Measurements from ENCODE around the gene EAF2. TPM values are rescaled to one million over a fixed set of nuclear protein-coding genes. Genes with fewer than 3 reads are reported as not detected.

Gene EAF2
- total and polyA plus RNA-seq, 4 experiments from 2014 or later = 5.7 to 21.2 (median 8.8) TPM

DNA sequence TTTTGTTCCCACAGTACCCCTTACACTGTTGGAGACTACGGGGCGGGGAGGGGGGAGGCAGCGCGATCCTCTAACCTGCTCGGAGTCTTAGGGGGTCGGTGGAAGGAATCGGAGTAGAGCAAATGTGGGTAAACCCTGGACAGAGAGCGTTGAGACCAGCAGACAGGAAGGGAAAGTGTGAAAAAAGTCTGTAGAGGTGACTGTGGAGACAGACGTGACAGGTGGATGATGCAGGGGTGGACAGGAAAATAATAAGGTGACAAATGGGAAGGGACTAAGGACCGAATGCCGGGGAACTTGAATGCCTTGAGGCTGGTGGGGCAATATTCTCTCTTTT lies 424 bp downstream of the EAF2 start:
- CTCF ChIA-PET (ENCODE audit: partially characterized antibody) = no interaction called here
- Histone ChIP-seq H3K27me3 (ENCODE audit: insufficient read depth, low read length) (no peaks in the 10 kb centered on the region), H3K4me3 (ENCODE audit: low read length in 2 of 2) (peak overlapping the region; percentile 83 to 91), H3K36me3 (ENCODE audit: insufficient read depth, low read length) (peaks cover 6% of the 10 kb centered on the region), H3K27ac (ENCODE audit: low read depth, low read length) (peak overlapping the region; percentile 84), H3K4me1 (ENCODE audit: insufficient read depth, low read length) (peaks cover 30% of the 10 kb centered on the region), H3K9me3 (ENCODE audit: control insufficient read depth in 1 of 2, low read length in 2 of 2) (no peaks in the 10 kb centered on the region)
- no peaks in the 10 kb centered on the region for H3K9me3 Mint-ChIP-seq
- DNase-seq = no peak
- peaks cover 3 to 31% of the 10 kb centered on the region in 2 donors for H3K36me3 Mint-ChIP-seq
- POLR2A ChIA-PET (ENCODE audit: partially characterized antibody) = interaction anchor here (0.6 to 1.7 kb wide), 7 partner anchors 9 to 679 kb away, joined by 3 to 6 read pairs (median 4); partner anchors contain the start of genes GOLGB1, HCLS1, KPNA1 and WDR5B
- intact Hi-C loops (cut with micrococcal nuclease) = loop anchor here (1.0 to 10.0 kb wide), 9 partner anchors 12 to 1741 kb away; partner anchors contain the start of genes FAM162A, GOLGB1, GSK3B and HCLS1
- H3K4me1 Mint-ChIP-seq = peaks cover 32 to 54% (median 43%) of the 10 kb centered on the region in 4 donors
- H3K27ac Mint-ChIP-seq = peak overlapping the region; percentile 77 to 98 (median 94)
- H3K27me3 Mint-ChIP-seq = no peaks in the 10 kb centered on the region
- peak overlapping the region; percentile 92 to 98 (median 94) for H3K4me3 Mint-ChIP-seq

DNA sequence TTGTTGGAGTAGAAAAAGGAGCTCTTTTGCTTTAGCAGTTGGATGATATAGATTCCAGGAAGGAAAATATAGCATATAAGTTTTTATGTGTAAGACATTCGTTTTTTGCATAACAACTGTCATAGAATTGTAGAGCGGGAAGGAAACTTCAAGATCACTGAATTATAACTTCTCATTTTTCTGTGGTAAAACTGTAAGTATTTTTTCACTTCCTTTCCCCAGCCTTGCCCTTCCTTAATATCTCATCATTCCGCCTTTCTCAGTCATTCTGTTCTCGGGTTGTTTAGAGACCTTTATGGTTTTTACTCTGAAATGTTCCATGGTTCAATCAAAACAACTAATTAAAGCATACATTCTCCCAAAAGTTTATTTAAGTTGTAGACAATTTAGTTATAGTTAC lies 1.1 kb downstream of the EAF2 start:
- peaks cover 28 to 50% (median 40%) of the 10 kb centered on the region in 4 donors for H3K4me1 Mint-ChIP-seq
- Histone ChIP-seq H3K4me1 (ENCODE audit: insufficient read depth, low read length) (peaks cover 30% of the 10 kb centered on the region), H3K4me3 (ENCODE audit: low read length in 2 of 2) (peak overlapping the region in 1 of 2 donors; percentile 83), H3K27me3 (ENCODE audit: insufficient read depth, low read length) (no peaks in the 10 kb centered on the region), H3K36me3 (ENCODE audit: insufficient read depth, low read length) (peaks cover 6% of the 10 kb centered on the region), H3K9me3 (ENCODE audit: control insufficient read depth in 1 of 2, low read length in 2 of 2) (no peaks in the 10 kb centered on the region), H3K27ac (ENCODE audit: low read depth, low read length) (no peak overlapping the region)
- intact Hi-C loops (cut with micrococcal nuclease) = loop anchor here (10.0 kb wide), 4 partner anchors 549 to 1741 kb away; partner anchors contain the start of genes FAM162A, GSK3B, HSPBAP1 and KPNA1
- peak overlapping the region; percentile 92 to 98 (median 94) for H3K4me3 Mint-ChIP-seq
- peaks cover 3 to 28% of the 10 kb centered on the region in 2 donors for H3K36me3 Mint-ChIP-seq
- H3K9me3 Mint-ChIP-seq = no peaks in the 10 kb centered on the region
- ChIA-PET POLR2A (ENCODE audit: partially characterized antibody) (interaction anchor here (1.7 kb wide), 1 partner anchor 580 kb away, joined by 4 read pairs; the partner anchor contains the start of gene WDR5B), CTCF (ENCODE audit: partially characterized antibody) (no interaction called here)
- peak overlapping the region in 6 of 7 donors; percentile 48 to 98 (median 84) for H3K27ac Mint-ChIP-seq
- no peak for DNase-seq
- no peaks in the 10 kb centered on the region for H3K27me3 Mint-ChIP-seq

DNA sequence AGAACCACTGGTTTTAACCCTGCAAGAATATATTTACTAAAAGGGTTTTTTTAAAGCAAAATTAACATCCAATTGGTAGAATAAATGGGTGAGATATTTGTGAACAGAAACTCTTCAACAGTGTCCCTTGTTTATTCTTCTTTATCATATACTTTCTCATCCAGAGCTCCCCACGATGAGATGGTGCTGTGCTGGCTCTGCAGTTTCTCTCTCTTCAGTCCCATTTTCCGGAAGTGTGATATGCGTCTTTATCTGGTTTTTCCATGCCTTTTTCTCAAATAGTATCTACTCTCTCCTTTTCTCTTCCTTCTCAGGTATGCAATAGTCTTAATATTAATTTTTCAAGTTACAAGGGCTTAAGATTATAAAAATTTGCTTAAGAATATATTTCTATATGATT lies 1.5 kb downstream of the EAF2 start:
- Histone ChIP-seq H3K27me3 (ENCODE audit: insufficient read depth, low read length) (no peaks in the 10 kb centered on the region), H3K4me1 (ENCODE audit: insufficient read depth, low read length) (peaks cover 30% of the 10 kb centered on the region), H3K27ac (ENCODE audit: low read depth, low read length) (no peak overlapping the region), H3K36me3 (ENCODE audit: insufficient read depth, low read length) (peaks cover 6% of the 10 kb centered on the region), H3K9me3 (ENCODE audit: control insufficient read depth in 1 of 2, low read length in 2 of 2) (no peaks in the 10 kb centered on the region), H3K4me3 (ENCODE audit: low read length in 2 of 2) (no peak overlapping the region)
- no peaks in the 10 kb centered on the region for H3K9me3 Mint-ChIP-seq
- H3K36me3 Mint-ChIP-seq = peaks cover 3 to 25% of the 10 kb centered on the region in 2 donors
- H3K27me3 Mint-ChIP-seq = no peaks in the 10 kb centered on the region
- ChIA-PET POLR2A (ENCODE audit: partially characterized antibody) (interaction anchor here (1.7 kb wide), 1 partner anchor 580 kb away, joined by 4 read pairs; the partner anchor contains the start of gene WDR5B), CTCF (ENCODE audit: partially characterized antibody) (no interaction called here)
- H3K27ac Mint-ChIP-seq = peak overlapping the region in 2 of 7 donors; percentile 77 to 91
- H3K4me1 Mint-ChIP-seq = peaks cover 27 to 47% (median 38%) of the 10 kb centered on the region in 4 donors
- intact Hi-C loops (cut with micrococcal nuclease) = loop anchor here (10.0 kb wide), 4 partner anchors 548 to 1742 kb away; partner anchors contain the start of genes FAM162A, GSK3B, HSPBAP1 and KPNA1
- peak overlapping the region; percentile 53 to 98 (median 94) for H3K4me3 Mint-ChIP-seq
- no peak for DNase-seq

DNA sequence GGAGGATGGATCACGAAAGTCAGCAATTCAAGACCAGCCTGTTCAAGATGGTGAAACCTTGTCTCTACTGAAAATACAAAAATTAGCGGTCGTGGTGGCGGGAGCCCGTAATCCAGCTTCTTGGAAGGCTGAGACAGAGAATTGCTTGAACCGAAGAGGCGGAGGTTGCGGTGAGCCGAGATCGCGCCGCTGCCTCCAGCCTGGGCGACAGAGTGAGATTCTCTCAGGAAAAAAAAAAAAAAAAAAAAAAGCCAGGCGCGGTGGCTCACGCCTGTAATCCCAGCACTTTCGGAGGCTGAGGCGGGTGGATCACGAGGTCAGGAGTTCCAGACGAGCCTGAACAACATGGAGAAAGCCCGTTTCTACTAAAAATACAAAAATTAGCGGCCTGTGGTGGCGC lies 5.0 kb downstream of the EAF2 start:
- DNase-seq = no peak
- ChIA-PET CTCF (ENCODE audit: partially characterized antibody) (no interaction called here), POLR2A (ENCODE audit: partially characterized antibody) (no interaction called here)
- Mint-ChIP-seq H3K4me1 (peaks cover 11 to 18% (median 14%) of the 10 kb centered on the region in 4 donors), H3K4me3 (no peak overlapping the region), H3K27me3 (no peaks in the 10 kb centered on the region), H3K36me3 (peaks cover 0 to 3% of the 10 kb centered on the region in 2 donors), H3K27ac (no peak overlapping the region), H3K9me3 (no peaks in the 10 kb centered on the region)
- intact Hi-C loops (cut with micrococcal nuclease) = loop anchor here (10.0 kb wide), 4 partner anchors 545 to 1745 kb away; partner anchors contain the start of genes FAM162A, GSK3B, HSPBAP1 and KPNA1
- no peak overlapping the region for H3K27ac ChIP-seq (ENCODE audit: low read depth, low read length)
- no peaks in the 10 kb centered on the region for H3K9me3 ChIP-seq (ENCODE audit: control insufficient read depth in 1 of 2, low read length in 2 of 2)
- H3K36me3 ChIP-seq (ENCODE audit: insufficient read depth, low read length) = no peaks in the 10 kb centered on the region
- no peak overlapping the region for H3K4me3 ChIP-seq (ENCODE audit: low read length in 2 of 2)
- no peaks in the 10 kb centered on the region for H3K27me3 ChIP-seq (ENCODE audit: insufficient read depth, low read length)
- peaks cover 12% of the 10 kb centered on the region for H3K4me1 ChIP-seq (ENCODE audit: insufficient read depth, low read length)

DNA sequence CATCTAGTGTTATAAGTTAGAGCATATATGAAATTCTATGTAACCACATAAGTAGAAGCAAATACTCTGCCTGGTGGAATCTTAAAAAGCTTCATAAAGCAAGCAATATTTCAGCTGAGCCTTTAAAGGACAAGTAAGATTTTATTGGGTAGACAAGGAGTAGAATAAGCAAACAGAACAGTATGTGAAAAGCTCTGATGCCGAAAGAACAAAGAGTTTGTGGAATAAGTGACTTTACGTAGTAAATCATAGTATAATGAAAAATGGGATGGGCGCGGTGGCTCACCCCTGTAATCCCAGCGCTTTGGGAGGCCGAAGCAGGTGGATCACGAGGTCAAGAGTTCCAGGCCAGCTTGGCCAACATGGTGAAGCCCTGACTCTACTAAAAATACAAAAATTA lies 9.9 kb downstream of the EAF2 start:
- Histone ChIP-seq H3K27me3 (ENCODE audit: insufficient read depth, low read length) (no peaks in the 10 kb centered on the region), H3K36me3 (ENCODE audit: insufficient read depth, low read length) (no peaks in the 10 kb centered on the region), H3K9me3 (ENCODE audit: control insufficient read depth in 1 of 2, low read length in 2 of 2) (no peaks in the 10 kb centered on the region), H3K27ac (ENCODE audit: low read depth, low read length) (no peak overlapping the region), H3K4me3 (ENCODE audit: low read length in 2 of 2) (no peak overlapping the region), H3K4me1 (ENCODE audit: insufficient read depth, low read length) (no peaks in the 10 kb centered on the region)
- ChIA-PET CTCF (ENCODE audit: partially characterized antibody) (no interaction called here), POLR2A (ENCODE audit: partially characterized antibody) (no interaction called here)
- Mint-ChIP-seq H3K4me3 (no peak overlapping the region), H3K27ac (no peak overlapping the region), H3K9me3 (no peaks in the 10 kb centered on the region), H3K4me1 (peaks cover 0 to 2% (median 0%) of the 10 kb centered on the region in 4 donors), H3K36me3 (peaks cover 0 to 5% of the 10 kb centered on the region in 2 donors), H3K27me3 (no peaks in the 10 kb centered on the region)
- no peak for DNase-seq
- intact Hi-C loops (cut with micrococcal nuclease) = no loop called here

DNA sequence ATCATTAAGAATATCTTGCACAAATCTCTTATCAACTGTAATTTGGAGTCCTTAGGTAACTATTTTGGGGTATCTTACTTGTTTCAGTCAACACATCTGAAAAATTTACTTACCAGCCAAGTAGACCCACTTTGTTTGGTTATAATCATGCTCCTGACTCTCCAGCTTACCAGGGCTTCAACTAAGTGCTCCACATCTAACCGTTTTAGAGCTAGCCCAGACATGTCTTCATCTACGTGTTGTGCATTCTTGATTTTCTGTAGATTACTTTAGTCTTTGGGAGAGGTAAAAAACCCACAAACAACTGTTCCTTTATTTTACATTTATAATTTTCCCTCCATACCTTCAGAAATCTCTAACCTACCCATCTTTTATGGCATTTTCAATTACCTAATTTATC lies 17.2 kb downstream of the EAF2 start:
- H3K9me3 ChIP-seq (ENCODE audit: control insufficient read depth in 1 of 2, low read length in 2 of 2) = no peaks in the 10 kb centered on the region
- Mint-ChIP-seq H3K27me3 (no peaks in the 10 kb centered on the region), H3K36me3 (peaks cover 5 to 10% of the 10 kb centered on the region in 2 donors), H3K9me3 (no peaks in the 10 kb centered on the region), H3K4me3 (no peak overlapping the region), H3K27ac (no peak overlapping the region), H3K4me1 (no peaks in the 10 kb centered on the region)
- H3K27ac ChIP-seq (ENCODE audit: low read depth, low read length) = no peak overlapping the region
- H3K4me1 ChIP-seq (ENCODE audit: insufficient read depth, low read length) = no peaks in the 10 kb centered on the region
- H3K36me3 ChIP-seq (ENCODE audit: insufficient read depth, low read length) = no peaks in the 10 kb centered on the region
- no peak overlapping the region for H3K4me3 ChIP-seq (ENCODE audit: low read length in 2 of 2)
- ChIA-PET POLR2A (ENCODE audit: partially characterized antibody) (no interaction called here), CTCF (ENCODE audit: partially characterized antibody) (no interaction called here)
- no peaks in the 10 kb centered on the region for H3K27me3 ChIP-seq (ENCODE audit: insufficient read depth, low read length)
- DNase-seq = no peak
- intact Hi-C loops (cut with micrococcal nuclease) = no loop called here

DNA sequence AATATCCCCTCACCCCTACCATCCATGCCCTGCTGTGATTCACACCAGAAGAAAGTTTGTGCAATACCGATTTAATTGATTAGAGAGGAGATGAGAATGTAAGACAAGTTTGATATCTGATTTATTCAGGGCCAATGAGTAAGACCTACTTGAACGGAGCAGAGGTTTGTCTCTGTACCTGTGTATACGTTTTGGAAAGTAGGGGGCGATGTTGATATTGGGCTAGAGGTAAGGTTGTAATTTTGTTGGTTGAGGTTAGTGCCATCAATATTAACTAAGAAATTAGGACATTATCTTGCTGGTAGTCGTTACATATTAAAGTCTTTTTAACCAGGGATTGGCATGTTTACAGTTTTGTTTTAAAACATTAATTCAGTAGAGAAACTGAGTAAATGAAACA lies 20.5 kb downstream of the EAF2 start:
- no peaks in the 10 kb centered on the region for H3K27me3 ChIP-seq (ENCODE audit: insufficient read depth, low read length)
- peaks cover 21 to 24% of the 10 kb centered on the region in 2 donors for H3K36me3 Mint-ChIP-seq

More for the DNA sequence above, 20.5 kb downstream of the EAF2 start:
- H3K9me3 ChIP-seq (ENCODE audit: control insufficient read depth in 1 of 2, low read length in 2 of 2) = no peaks in the 10 kb centered on the region
- Mint-ChIP-seq H3K4me1 (no peaks in the 10 kb centered on the region), H3K4me3 (no peak overlapping the region), H3K9me3 (peaks cover 0 to 4% (median 0%) of the 10 kb centered on the region in 8 donors), H3K27me3 (no peaks in the 10 kb centered on the region), H3K27ac (no peak overlapping the region)
- ChIA-PET POLR2A (ENCODE audit: partially characterized antibody) (no interaction called here), CTCF (ENCODE audit: partially characterized antibody) (no interaction called here)
- H3K27ac ChIP-seq (ENCODE audit: low read depth, low read length) = no peak overlapping the region
- H3K4me3 ChIP-seq (ENCODE audit: low read length in 2 of 2) = no peak overlapping the region
- peak in 1 of 5 donors; percentile 7 for DNase-seq
- intact Hi-C loops (cut with micrococcal nuclease) = no loop called here
- no peaks in the 10 kb centered on the region for H3K36me3 ChIP-seq (ENCODE audit: insufficient read depth, low read length)
- no peaks in the 10 kb centered on the region for H3K4me1 ChIP-seq (ENCODE audit: insufficient read depth, low read length)

Measured in CD4-positive, alpha-beta memory T cell (primary cell).